SK-N-MC (cell line): ENCODE data around the gene EEFSEC.
A peak's percentile ranks its signal among the peaks of the same experiment; 100 is the strongest.

ENCODE experiments used
- DNase-seq: peaks from one replicate; pipeline ENCODE4 v3.0.0-alpha.2; 2011; ENCODE audit warnings: low read depth, low spot score
- H3K27ac ChIP-seq: fragments of 200-600 bp; sonication (generic); 2 replicates; pipeline ENCODE4 v1.5.1; 2016; ENCODE audit warnings: mixed run types
- H3K36me3 ChIP-seq: fragments of 200-600 bp; sonication (generic); 2 replicates; pipeline ENCODE4 v1.6.1; 2017; ENCODE audit warnings: antibody characterized with exemption, low read length, mixed read lengths; ENCODE audit not compliant: insufficient read depth
- H3K4me3 ChIP-seq: fragments of 200-600 bp; sonication (generic); 2 replicates; pipeline ENCODE4 v1.5.1; 2016
- H3K9ac ChIP-seq: fragments of 200-600 bp; sonication (generic); 2 replicates; pipeline ENCODE4 v1.8.0; 2017; ENCODE audit warnings: mixed run types, mixed read lengths; ENCODE audit not compliant: insufficient read length
- H3K9me3 ChIP-seq: fragments of 200-600 bp; sonication (generic); 2 replicates; pipeline ENCODE4 v1.6.1; 2017; ENCODE audit warnings: low read depth, mild to moderate bottlenecking, antibody characterized with exemption, low read length, moderate library complexity, mixed read lengths
- EZH2 ChIP-seq: fragments of 200-600 bp; sonication (generic); IDR thresholded peaks from one replicate; pipeline ENCODE4 v1.6.1; 2017; ENCODE audit warnings: antibody characterized with exemption
- FOXP2 ChIP-seq: optimal IDR thresholded peaks from 2 replicates; pipeline ENCODE3; 2011; ENCODE audit warnings: mild to moderate bottlenecking, moderate library complexity; ENCODE audit not compliant: insufficient read depth; ENCODE audit errors: extremely low read length, control extremely low read depth
- POLR2AphosphoS5 ChIP-seq: IDR thresholded peaks from 2 replicates; pipeline ENCODE4 v1.6.1; 2012; ENCODE audit warnings: mild to moderate bottlenecking, low read depth, low read length, borderline replicate concordance

Gene EEFSEC

DNA sequence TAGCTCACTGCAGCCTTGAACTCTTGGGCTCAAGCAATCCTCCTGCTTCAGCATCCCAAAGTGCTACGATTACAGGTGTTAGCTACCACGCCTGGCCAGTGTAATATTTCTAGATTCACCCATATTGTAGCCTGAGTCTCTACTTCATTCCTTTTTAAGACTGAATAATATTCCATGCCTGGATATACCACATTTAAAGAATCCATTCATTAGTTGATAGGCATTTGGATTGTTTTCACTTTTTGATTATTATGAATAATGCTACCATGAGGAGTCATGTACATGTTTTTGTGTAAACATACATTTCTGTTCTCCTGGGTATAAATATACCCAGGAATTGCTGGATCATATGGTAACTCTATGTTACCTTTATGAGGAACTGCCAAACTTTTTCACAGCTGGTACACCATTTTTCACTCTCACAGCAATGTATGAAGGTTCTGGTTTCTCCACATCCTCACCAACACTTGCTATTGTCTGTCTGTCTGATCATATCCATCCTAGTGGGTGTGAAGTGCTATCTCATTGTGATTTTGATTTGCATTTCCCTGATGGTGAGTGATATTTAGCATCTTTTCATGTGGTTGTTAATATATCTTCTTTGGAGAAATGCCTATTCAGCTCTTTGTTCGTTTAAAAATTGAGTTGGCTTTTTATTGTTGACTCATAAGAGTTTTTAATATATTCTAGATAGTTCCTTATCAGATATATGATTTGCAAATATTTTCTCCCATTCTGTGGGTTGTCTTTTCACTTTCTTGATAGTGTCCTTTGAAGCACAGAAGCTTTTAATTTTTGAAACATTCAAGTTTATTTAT, 32.6 kb downstream of the EEFSEC start:
- Histone ChIP-seq H3K9me3 (peaks cover 3% of the 10 kb centered on the region; the same call in 1 of the 2 replicates), H3K9ac (no peak overlapping the region), H3K27ac (no peak overlapping the region), H3K4me3 (no peak overlapping the region), H3K36me3 (no peaks in the 10 kb centered on the region)
- TF ChIP-seq FOXP2 = no peak
- TF ChIP-seq EZH2 = no peak
- no peak for TF ChIP-seq POLR2AphosphoS5
- DNase-seq = no peak

DNA sequence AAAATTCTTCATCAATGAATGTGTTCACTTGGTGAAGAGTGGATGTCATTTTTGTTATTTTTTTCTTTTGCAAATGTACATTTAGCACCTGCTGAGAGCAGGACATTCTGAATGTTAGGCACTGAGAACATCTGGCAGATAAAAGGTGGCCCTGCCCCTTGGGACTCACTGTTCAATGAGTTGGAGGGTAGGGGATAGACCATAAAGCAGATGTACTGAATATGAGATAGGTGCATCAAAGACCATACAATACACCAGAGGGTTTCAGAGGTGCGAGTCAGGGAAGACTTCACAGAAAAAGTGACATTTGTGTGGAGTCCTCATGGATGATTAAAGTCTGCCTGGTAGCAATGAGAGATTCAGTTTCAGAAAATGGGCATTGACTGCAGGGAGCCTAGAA, 34.2 kb downstream of the EEFSEC start:
- no peak overlapping the region for H3K27ac ChIP-seq
- H3K36me3 ChIP-seq = no peaks in the 10 kb centered on the region
- TF ChIP-seq FOXP2 (no peak), POLR2AphosphoS5 (no peak)
- H3K4me3 ChIP-seq = no peak overlapping the region
- no peak for DNase-seq
- peaks cover 3% of the 10 kb centered on the region; the same call in 1 of the 2 replicates for H3K9me3 ChIP-seq
- no peak overlapping the region for H3K9ac ChIP-seq

DNA sequence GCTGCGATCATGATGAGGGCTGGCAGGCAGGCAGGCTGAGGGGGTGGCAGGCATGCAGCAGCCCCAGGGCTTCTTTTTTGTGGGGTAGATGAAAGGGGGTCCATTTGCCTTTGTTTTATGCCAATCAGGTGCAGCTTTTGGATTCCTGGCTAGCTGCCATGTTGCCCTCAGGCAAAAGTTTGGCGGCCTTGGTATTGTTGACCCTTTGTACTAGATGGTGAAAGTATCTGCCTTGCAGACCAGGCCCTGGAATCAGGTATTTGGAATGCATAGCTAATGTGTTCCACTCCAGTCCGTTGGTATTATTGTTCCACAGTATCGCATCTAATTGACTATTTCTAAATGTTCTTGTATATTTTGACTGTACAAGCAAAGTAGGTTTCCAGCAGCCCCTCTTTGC, 35.0 kb downstream of the EEFSEC start:
- Histone ChIP-seq H3K9me3 (peaks cover 3% of the 10 kb centered on the region; the same call in 1 of the 2 replicates), H3K9ac (no peak overlapping the region), H3K36me3 (no peaks in the 10 kb centered on the region), H3K27ac (no peak overlapping the region), H3K4me3 (no peak overlapping the region)
- TF ChIP-seq EZH2 (no peak), POLR2AphosphoS5 (no peak), FOXP2 (no peak)
- no peak for DNase-seq

DNA sequence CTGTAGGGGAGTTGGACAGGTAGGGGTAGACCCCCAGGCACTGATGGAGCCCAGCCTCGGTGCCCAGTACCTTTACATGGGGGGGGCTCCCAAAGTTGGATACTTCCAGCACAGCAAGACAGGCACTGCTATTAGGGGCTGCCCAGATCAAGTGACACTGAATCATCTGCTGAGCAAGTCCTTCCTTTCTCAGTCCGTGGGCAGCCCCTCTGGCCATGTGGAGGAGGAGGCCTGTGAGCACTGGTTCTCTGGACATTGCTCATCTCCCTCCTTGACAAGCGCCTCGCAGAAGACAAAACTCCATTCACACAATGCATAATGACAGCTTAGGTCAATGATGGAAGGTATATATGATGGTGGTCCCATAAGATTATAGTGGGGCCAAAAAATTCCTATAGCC, 35.7 kb downstream of the EEFSEC start:
- no peak for DNase-seq
- Histone ChIP-seq H3K4me3 (no peak overlapping the region), H3K27ac (no peak overlapping the region), H3K9ac (no peak overlapping the region), H3K9me3 (peaks cover 3% of the 10 kb centered on the region; the same call in 1 of the 2 replicates), H3K36me3 (no peaks in the 10 kb centered on the region)
- no peak for TF ChIP-seq POLR2AphosphoS5
- TF ChIP-seq FOXP2 = no peak
- no peak for TF ChIP-seq EZH2

DNA sequence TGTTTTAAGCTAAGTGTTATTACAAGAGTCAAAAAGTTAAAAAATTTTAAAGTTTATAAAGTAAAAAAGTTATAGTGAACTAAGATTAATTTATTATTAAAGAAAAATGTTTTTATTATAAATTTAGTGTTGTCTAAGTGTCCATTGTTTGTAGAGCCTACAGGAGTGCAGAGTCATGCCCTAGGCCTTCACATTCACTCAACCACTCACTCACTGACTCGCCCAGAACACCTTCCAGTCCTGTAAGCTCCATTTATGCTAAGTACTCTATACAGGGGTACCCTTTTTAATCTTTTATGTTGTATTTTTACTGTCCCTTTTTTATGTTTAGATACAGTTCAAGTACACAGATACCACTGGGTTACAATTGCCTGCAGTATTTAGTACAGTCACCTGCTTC, 37.2 kb downstream of the EEFSEC start:
- Histone ChIP-seq H3K4me3 (no peak overlapping the region), H3K9ac (no peak overlapping the region), H3K36me3 (no peaks in the 10 kb centered on the region), H3K27ac (no peak overlapping the region), H3K9me3 (peaks cover 3% of the 10 kb centered on the region; the same call in 1 of the 2 replicates)
- no peak for DNase-seq
- no peak for TF ChIP-seq POLR2AphosphoS5

DNA sequence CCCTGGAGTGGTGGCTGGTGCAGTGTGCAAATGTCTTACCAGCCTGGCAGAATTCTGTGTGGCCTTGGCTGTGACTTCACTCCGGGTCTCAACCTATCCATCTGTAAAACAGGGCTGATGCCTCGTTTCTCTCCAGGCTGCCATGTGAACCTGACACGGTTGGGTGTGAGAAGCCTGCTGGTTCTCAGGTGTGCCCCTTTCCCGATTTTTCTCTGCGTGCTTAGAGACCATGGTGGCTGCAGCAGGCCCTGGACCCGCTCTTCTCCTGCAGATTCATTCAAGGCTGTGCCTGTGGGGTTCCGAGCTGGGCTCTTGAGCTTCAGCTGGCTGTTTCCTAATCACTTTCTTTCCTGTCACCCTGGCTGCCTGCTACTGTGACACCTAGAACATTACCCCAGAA, 38.9 kb downstream of the EEFSEC start:
- TF ChIP-seq FOXP2 (no peak), EZH2 (no peak), POLR2AphosphoS5 (no peak)

DNA sequence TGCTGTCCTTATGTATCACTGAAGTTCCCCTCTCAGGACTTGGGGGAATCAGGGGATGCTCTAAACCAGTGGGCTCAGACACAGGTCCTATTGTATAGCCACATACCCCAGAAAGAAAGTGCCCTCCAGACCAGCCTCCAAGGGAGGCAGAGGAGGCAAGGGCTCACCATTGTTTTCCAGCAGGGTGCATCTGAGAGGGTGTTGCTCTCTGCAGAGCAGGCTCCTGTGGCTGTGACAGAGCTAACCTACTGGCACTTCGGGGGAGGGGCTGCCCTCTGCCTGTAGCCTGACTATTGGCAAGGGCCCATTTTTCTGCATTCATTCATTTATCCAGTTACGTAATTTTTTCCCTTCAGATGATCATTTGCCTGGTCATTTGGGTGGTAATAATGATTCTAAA, 39.9 kb downstream of the EEFSEC start:
- Histone ChIP-seq H3K36me3 (no peaks in the 10 kb centered on the region), H3K27ac (no peak overlapping the region), H3K4me3 (no peak overlapping the region), H3K9ac (no peak overlapping the region), H3K9me3 (no peaks in the 10 kb centered on the region)
- no peak for TF ChIP-seq POLR2AphosphoS5
- no peak for TF ChIP-seq FOXP2
- no peak for TF ChIP-seq EZH2
- no peak for DNase-seq

More for the DNA sequence above, 38.9 kb downstream of the EEFSEC start:
- no peak overlapping the region for H3K27ac ChIP-seq
- no peak overlapping the region for H3K4me3 ChIP-seq
- no peaks in the 10 kb centered on the region for H3K36me3 ChIP-seq
- H3K9me3 ChIP-seq = no peaks in the 10 kb centered on the region
- no peak for DNase-seq
- no peak overlapping the region for H3K9ac ChIP-seq

DNA sequence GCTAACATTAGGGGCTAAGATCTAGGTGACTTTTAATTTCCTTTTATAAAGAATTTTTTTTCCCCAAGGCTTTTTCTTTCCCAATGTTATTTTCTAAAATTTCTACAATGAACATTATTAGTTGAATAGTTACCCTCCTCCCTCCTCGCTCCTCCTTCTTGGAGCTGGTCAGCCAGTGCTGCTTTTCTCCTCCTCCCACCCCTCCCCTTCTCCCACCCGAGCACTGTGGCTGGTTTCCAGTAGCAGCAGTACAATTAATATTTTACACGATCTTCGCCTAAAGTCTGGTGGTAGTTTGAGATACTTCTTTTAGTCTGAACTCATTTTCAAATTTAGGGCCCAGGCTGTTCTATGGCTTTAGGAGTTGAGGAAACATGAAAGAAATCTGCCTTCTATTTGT, 41.6 kb downstream of the EEFSEC start:
- DNase-seq = no peak
- no peak overlapping the region for H3K4me3 ChIP-seq
- no peaks in the 10 kb centered on the region for H3K36me3 ChIP-seq
- no peak for TF ChIP-seq EZH2
- TF ChIP-seq POLR2AphosphoS5 = no peak
- no peak for TF ChIP-seq FOXP2
- no peaks in the 10 kb centered on the region for H3K9me3 ChIP-seq
- no peak overlapping the region for H3K9ac ChIP-seq
- peak overlapping the region; percentile 14; the same call in 1 of the 2 replicates for H3K27ac ChIP-seq

DNA sequence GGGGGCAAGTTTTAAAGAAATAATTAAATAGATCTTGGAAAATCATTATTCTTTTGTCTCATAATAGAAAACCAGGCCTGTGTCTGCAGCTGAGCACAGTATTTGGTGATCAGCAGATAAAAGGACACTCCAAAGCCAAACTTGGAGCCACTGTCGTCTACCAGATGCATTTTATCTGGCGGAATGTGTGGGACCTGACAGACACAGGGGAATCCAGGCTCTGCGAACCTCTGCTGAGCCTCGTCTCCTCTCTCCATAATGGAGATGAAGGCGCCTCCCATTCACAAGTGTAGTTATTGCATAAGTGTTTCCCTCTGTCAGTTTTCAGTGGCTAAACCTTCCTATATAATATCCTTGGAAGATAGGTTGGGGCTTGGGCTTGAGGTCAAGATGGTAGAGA, 42.1 kb downstream of the EEFSEC start:
- Histone ChIP-seq H3K36me3 (no peaks in the 10 kb centered on the region), H3K9ac (no peak overlapping the region), H3K27ac (peak overlapping the region; percentile 14; the same call in 1 of the 2 replicates), H3K9me3 (no peaks in the 10 kb centered on the region), H3K4me3 (no peak overlapping the region)
- no peak for DNase-seq
- TF ChIP-seq EZH2 (no peak), FOXP2 (no peak), POLR2AphosphoS5 (no peak)
